DOHH2 (cell line): ENCODE data around the gene BLACAT1.
A peak's percentile ranks its signal among the peaks of the same experiment; 100 is the strongest.

Experiments used
- H3F3A ChIP-seq: fragments of 200-600 bp; sonication (generic), shearing (Covaris generic); 2 replicates; pipeline ENCODE4 v1.6.0; 2016; ENCODE audit warnings: antibody characterized with exemption, mild to moderate bottlenecking; ENCODE audit not compliant: control insufficient read depth, insufficient read depth
- H3K27ac ChIP-seq: fragments of 200-600 bp; sonication (generic); 2 replicates; pipeline ENCODE4 v1.5.1; 2014; ENCODE audit warnings: low read depth, mild to moderate bottlenecking, low read length, moderate library complexity
- H3K27me3 ChIP-seq: fragments of 200-600 bp; sonication (generic); 2 replicates; pipeline ENCODE4 v1.6.1; 2014; ENCODE audit warnings: mild to moderate bottlenecking, low read length, mixed read lengths; ENCODE audit not compliant: control insufficient read depth
- H3K36me3 ChIP-seq: fragments of 200-600 bp; sonication (generic); 2 replicates; pipeline ENCODE4 v1.6.1; 2014; ENCODE audit warnings: mild to moderate bottlenecking, low read length, moderate library complexity, mixed read lengths; ENCODE audit not compliant: control insufficient read depth
- H3K4me1 ChIP-seq: fragments of 200-600 bp; sonication (generic); 2 replicates; pipeline ENCODE4 v1.6.1; 2014; ENCODE audit warnings: mild to moderate bottlenecking, low read length, mixed read lengths; ENCODE audit not compliant: control insufficient read depth
- H3K4me2 ChIP-seq: fragments of 200-600 bp; sonication (generic); 2 replicates; pipeline ENCODE4 v1.6.0; 2014; ENCODE audit warnings: mild to moderate bottlenecking, low read length, moderate library complexity
- H3K4me3 ChIP-seq: fragments of 200-600 bp; sonication (generic); 2 replicates; pipeline ENCODE4 v1.5.1; 2014; ENCODE audit warnings: mild to moderate bottlenecking, low read length, mixed read lengths
- H3K79me2 ChIP-seq: fragments of 200-600 bp; sonication (generic); 2 replicates; pipeline ENCODE4 v1.6.1; 2014; ENCODE audit warnings: mild to moderate bottlenecking, low read length, mixed read lengths; ENCODE audit not compliant: control insufficient read depth
- H3K9me2 ChIP-seq: fragments of 200-600 bp; sonication (generic); replicated peaks from 2 replicates; pipeline ENCODE4 v1.6.1; 2014; ENCODE audit warnings: mild to moderate bottlenecking, low read length, mixed read lengths; ENCODE audit not compliant: control insufficient read depth
- H3K9me3 ChIP-seq: fragments of 200-600 bp; sonication (generic); 2 replicates; pipeline ENCODE4 v1.6.1; 2014; ENCODE audit warnings: antibody characterized with exemption, low read length, mixed read lengths; ENCODE audit not compliant: control insufficient read depth, insufficient read depth
- H4K20me1 ChIP-seq: fragments of 200-600 bp; sonication (generic); 2 replicates; pipeline ENCODE4 v1.6.0; 2014; ENCODE audit warnings: low read depth, mild to moderate bottlenecking, antibody characterized with exemption, low read length, moderate library complexity; ENCODE audit not compliant: control insufficient read depth, insufficient read depth
- CTCF ChIP-seq: fragments of 200-600 bp; sonication (generic); IDR thresholded peaks from one replicate; pipeline ENCODE4 v1.5.1; 2014; ENCODE audit warnings: antibody characterized with exemption, mild to moderate bottlenecking, low read depth, low read length; ENCODE audit not compliant: poor library complexity, severe bottlenecking
- EZH2phosphoT487 ChIP-seq: fragments of 200-600 bp; sonication (generic); IDR thresholded peaks from 2 replicates; pipeline ENCODE4 v1.6.1; 2017; ENCODE audit warnings: borderline replicate concordance, mild to moderate bottlenecking, antibody characterized with exemption, low read length, moderate library complexity, mixed read lengths

Gene BLACAT1

GRCh38 chr1:205456868-205457745 lies 1.3 kb upstream of the BLACAT1 start:
- H3K4me2 ChIP-seq = peak overlapping the region; percentile 43

GRCh38 chr1:205456383-205456867 lies 580 bp upstream of the BLACAT1 start:
- H3K4me3 ChIP-seq = no peak overlapping the region
- H3F3A ChIP-seq = no peaks in the 10 kb centered on the region
- H3K4me2 ChIP-seq = peak overlapping the region; percentile 43
- peaks cover 94% of the 10 kb centered on the region for H3K27me3 ChIP-seq
- no peaks in the 10 kb centered on the region; the same call in 1 of the 2 replicates for H4K20me1 ChIP-seq
- no peaks in the 10 kb centered on the region for H3K9me3 ChIP-seq
- H3K9me2 ChIP-seq = no peaks in the 10 kb centered on the region
- no peaks in the 10 kb centered on the region for H3K79me2 ChIP-seq
- no peak overlapping the region for H3K27ac ChIP-seq
- H3K4me1 ChIP-seq = no peaks in the 10 kb centered on the region
- TF ChIP-seq CTCF (no peak), EZH2phosphoT487 (no peak)
- H3K36me3 ChIP-seq = no peaks in the 10 kb centered on the region

More at GRCh38 chr1:205456868-205457745, 1.3 kb upstream of the BLACAT1 start:
- Histone ChIP-seq H3K9me3 (no peaks in the 10 kb centered on the region), H3K4me3 (no peak overlapping the region), H3K79me2 (no peaks in the 10 kb centered on the region), H3F3A (no peaks in the 10 kb centered on the region), H3K4me1 (no peaks in the 10 kb centered on the region), H3K36me3 (no peaks in the 10 kb centered on the region), H4K20me1 (no peaks in the 10 kb centered on the region; the same call in 1 of the 2 replicates), H3K27ac (no peak overlapping the region), H3K27me3 (peaks cover 87% of the 10 kb centered on the region), H3K9me2 (no peaks in the 10 kb centered on the region)
- TF ChIP-seq EZH2phosphoT487 (peak; percentile 98), CTCF (no peak)

GRCh38 chr1:205454903-205455335 lies 926 bp downstream of the BLACAT1 start:
- Histone ChIP-seq H3K9me2 (no peaks in the 10 kb centered on the region), H3K4me2 (no peak overlapping the region), H3K9me3 (no peaks in the 10 kb centered on the region), H4K20me1 (no peaks in the 10 kb centered on the region; the same call in 1 of the 2 replicates), H3K27ac (no peak overlapping the region), H3K4me3 (no peak overlapping the region), H3K79me2 (no peaks in the 10 kb centered on the region), H3K27me3 (peaks cover 91% of the 10 kb centered on the region), H3F3A (no peaks in the 10 kb centered on the region), H3K4me1 (peaks cover 5% of the 10 kb centered on the region; the same call in 1 of the 2 replicates), H3K36me3 (no peaks in the 10 kb centered on the region)
- TF ChIP-seq EZH2phosphoT487 (no peak), CTCF (no peak)
